Tibial nerve (tissue), 4 donors: ENCODE results near the gene CD48. TPM values are rescaled to one million over a fixed set of nuclear protein-coding genes. Genes with fewer than 3 reads are reported as not detected.

ENCODE experiments used
- DNase-seq, 2 donors: peaks; one replicate each; pipeline ENCODE4 v3.0.0-alpha.2; 2019; ENCODE audit warnings: low spot score in 2 of 2
- H3K27ac ChIP-seq, 4 donors: fragments of 200-600 bp; sonication (generic) in 3 of 4; one replicate each; pipeline ENCODE4 v1.5.1; 2017 to 2019; ENCODE audit warnings: mild to moderate bottlenecking in 1 of 4
- H3K27me3 ChIP-seq, 2 donors: fragments of 200-600 bp; sonication (generic) in 1 of 2; one replicate each; pipeline versions ENCODE4 v1.5.1 to v1.6.0; 2017 to 2019
- H3K36me3 ChIP-seq, 3 donors: fragments of 200-600 bp; sonication (generic); one replicate each; pipeline ENCODE4 v1.5.1; 2018 to 2019
- H3K4me1 ChIP-seq, 4 donors: fragments of 200-600 bp; sonication (generic) in 3 of 4; one replicate each; pipeline ENCODE4 v1.5.1; 2017 to 2019
- H3K4me3 ChIP-seq, 4 donors: fragments of 200-600 bp; sonication (generic) in 3 of 4; one replicate each; pipeline ENCODE4 v1.5.1; 2017 to 2019; ENCODE audit warnings: mild to moderate bottlenecking in 1 of 4, moderate library complexity in 1 of 4
- H3K9me3 ChIP-seq, 4 donors: fragments of 200-600 bp; sonication (generic) in 3 of 4; one replicate each; pipeline ENCODE4 v1.5.1; 2017 to 2019
- CTCF ChIP-seq, 5 experiments: fragments of 200-600 bp in 3 of 5; fragments of 450-650 bp in 2 of 5; sonication (generic) in 3 of 5; IDR thresholded peaks; one replicate each; pipeline ENCODE4 v1.5.1; 2016 to 2019; ENCODE audit warnings: antibody characterized with exemption in 5 of 5, mild to moderate bottlenecking in 3 of 5, moderate library complexity in 2 of 5
- EP300 ChIP-seq, 2 donors: sonication (generic); formaldehyde crosslinking; IDR thresholded peaks; one replicate each; pipeline ENCODE4 v1.6.1; 2017; ENCODE audit warnings: antibody characterized with exemption in 2 of 2, mild to moderate bottlenecking in 1 of 2
- POLR2A ChIP-seq, 2 donors: fragments of 450-650 bp; IDR thresholded peaks; one replicate each; pipeline ENCODE4 v1.6.1; 2017; ENCODE audit warnings: antibody characterized with exemption in 2 of 2, mild to moderate bottlenecking in 2 of 2, moderate library complexity in 2 of 2
- WGBS, 2 donors: methylation state at CpG; one replicate each; pipeline ENCODE4 v1.1.5; 2018; 5-methylcytosine and 5-hydroxymethylcytosine counted together
- total RNA-seq, 4 donors: library from RNA; depleted of rRNA; stranded (reverse); fragments of >200 nt; gene quantifications; one replicate each; pipeline ENCODE4 v1.1.0, GENCODE V29; 2016

The CD48 gene
- total RNA-seq, 4 donors from 2014 or later: 1.5 to 5.9 (median 2.0) TPM

DNA sequence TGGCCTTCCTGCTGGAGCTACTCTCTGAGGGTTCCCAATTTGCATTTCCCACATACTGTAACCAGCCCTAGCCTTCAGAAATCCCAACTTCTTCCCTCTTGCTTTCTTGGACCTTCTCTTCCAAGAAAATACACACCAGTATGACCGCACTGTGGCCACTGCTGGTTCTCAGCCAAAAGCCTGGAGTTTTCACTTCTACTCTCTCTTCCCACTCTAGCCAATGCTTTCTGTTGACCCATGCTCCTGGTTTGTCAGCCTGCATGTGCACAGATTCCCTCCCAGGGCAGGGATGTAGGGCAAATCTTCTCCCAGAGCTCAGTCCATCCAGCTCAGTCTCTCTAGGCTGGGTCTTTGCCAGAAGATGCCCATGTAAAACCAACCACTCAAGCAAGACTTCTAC lies 65.4 kb downstream of the CD48 start:
- Histone ChIP-seq H3K4me1 (peaks cover 0 to under 1% (median 0%) of the 10 kb centered on the region in 4 donors), H3K36me3 (no peaks in the 10 kb centered on the region), H3K27ac (peak overlapping the region in 1 of 4 donors; percentile 60), H3K4me3 (peak overlapping the region in 2 of 4 donors; percentile 14 to 26), H3K27me3 (no peaks in the 10 kb centered on the region), H3K9me3 (no peaks in the 10 kb centered on the region)
- WGBS, 2 donors: 86 to 92% methylated on average over 1 of the region's 1 CpG
- no peak for DNase-seq
- no peak for TF ChIP-seq EP300 (IDR thresholded peaks at IDR 0.05)
- TF ChIP-seq POLR2A (IDR thresholded peaks at IDR 0.05): no peak
- no peak for TF ChIP-seq CTCF (IDR thresholded peaks at IDR 0.05)

DNA sequence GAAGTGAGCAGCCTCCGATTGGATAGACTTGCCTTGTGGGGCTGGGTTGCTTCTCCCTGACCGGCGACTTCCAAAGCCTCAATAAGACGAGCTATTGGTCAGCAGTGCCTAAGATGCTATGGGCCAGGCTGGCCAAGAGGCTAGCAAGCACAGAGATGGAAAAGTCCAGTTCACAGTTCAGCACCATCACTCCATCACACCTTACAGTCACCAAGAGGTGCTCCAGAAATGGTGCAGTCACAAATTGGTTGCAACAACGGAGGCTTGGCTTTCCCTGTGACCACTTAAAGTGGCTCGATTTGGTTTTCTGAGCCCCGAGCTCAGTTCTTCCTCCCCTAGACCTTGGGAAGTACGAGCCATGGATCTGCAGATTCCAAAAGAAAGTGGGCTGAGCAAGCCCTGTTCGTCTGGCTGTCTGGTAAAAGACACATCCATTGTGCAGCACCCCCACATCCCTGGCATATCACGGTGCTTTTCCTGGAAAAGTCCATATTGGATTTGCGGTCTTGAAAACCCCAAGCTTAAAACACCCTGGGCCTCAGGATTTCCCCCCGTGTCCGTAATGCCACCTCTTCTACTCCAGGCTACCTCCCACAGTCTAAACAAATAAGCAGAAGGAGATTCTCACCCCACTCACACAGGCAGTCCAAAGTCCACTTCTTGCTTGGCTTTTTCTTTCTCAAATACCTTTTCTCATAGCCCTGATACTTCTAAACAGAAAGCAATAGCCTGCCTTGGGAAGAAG lies 66.1 kb downstream of the CD48 start:
- DNase-seq: no peak
- peak overlapping the region in 1 of 4 donors; percentile 26 for H3K4me3 ChIP-seq
- 85 to 88% methylated on average over 10 to 13 of the region's 13 CpGs for WGBS, 2 donors

DNA sequence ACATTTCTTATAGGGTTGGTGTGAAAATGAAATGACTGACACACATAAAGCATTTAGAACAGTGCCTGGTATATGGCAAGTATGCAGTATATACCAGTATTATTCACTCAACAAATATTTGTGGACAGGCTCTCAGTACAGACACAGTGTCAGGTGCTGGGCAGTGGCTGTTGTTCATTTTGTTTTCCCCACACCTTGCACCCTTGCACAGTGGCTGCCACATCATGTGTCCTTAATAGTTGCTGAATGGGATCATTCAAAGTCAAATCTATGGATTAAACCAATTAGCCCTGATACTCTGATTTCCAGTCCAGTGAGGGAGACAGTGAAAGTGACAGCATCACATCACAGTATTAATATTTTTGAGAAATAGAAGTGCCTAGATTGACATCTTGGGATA lies 67.2 kb downstream of the CD48 start:
- no peaks in the 10 kb centered on the region for H3K36me3 ChIP-seq
- H3K27ac ChIP-seq: no peak overlapping the region
- TF ChIP-seq POLR2A (IDR thresholded peaks at IDR 0.05) (no peak), EP300 (IDR thresholded peaks at IDR 0.05) (no peak), CTCF (IDR thresholded peaks at IDR 0.05) (no peak)
- H3K4me3 ChIP-seq: no peak overlapping the region
- no peak for DNase-seq
- H3K4me1 ChIP-seq: peaks cover 0 to 3% (median 0%) of the 10 kb centered on the region in 4 donors
- H3K27me3 ChIP-seq: no peaks in the 10 kb centered on the region
- H3K9me3 ChIP-seq: no peaks in the 10 kb centered on the region

More for the DNA sequence above, 66.1 kb downstream of the CD48 start:
- TF ChIP-seq CTCF (IDR thresholded peaks at IDR 0.05) (no peak), POLR2A (IDR thresholded peaks at IDR 0.05) (no peak), EP300 (IDR thresholded peaks at IDR 0.05) (no peak)
- Histone ChIP-seq H3K27ac (peak overlapping the region in 1 of 4 donors; percentile 60), H3K36me3 (no peaks in the 10 kb centered on the region), H3K27me3 (no peaks in the 10 kb centered on the region), H3K9me3 (no peaks in the 10 kb centered on the region), H3K4me1 (peaks cover 0 to 3% (median 0%) of the 10 kb centered on the region in 4 donors)

DNA sequence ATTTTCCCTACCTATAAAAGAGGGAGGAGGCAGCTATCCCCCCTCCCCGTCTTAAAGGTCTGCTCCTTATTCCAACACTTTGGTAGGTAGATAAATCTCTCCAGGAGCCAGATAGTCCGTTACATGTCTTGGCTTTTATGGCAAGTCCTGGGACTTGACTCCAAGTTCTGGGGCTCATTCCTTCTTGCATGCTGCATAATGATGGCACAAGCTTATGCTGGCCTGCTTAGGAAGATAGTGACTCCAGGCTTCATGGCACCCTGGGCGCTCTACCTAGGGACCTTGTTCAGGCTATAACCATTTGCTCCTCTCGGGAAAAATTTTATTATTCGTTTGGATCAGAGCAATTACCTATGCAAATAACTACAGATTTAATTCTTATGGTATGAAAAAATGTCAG lies 68.5 kb downstream of the CD48 start:
- peaks cover 0 to 3% (median 0%) of the 10 kb centered on the region in 4 donors for H3K4me1 ChIP-seq
- no peaks in the 10 kb centered on the region for H3K9me3 ChIP-seq
- 82 to 86% methylated on average over 5 of the region's 5 CpGs for WGBS, 2 donors

GRCh38 chr1:160642281-160642644 lies 69.4 kb downstream of the CD48 start:
- Histone ChIP-seq H3K27ac (peak overlapping the region in 1 of 4 donors; percentile 25), H3K9me3 (no peaks in the 10 kb centered on the region), H3K4me3 (no peak overlapping the region), H3K27me3 (no peaks in the 10 kb centered on the region), H3K36me3 (no peaks in the 10 kb centered on the region), H3K4me1 (peaks cover 0 to 4% (median 1%) of the 10 kb centered on the region in 4 donors)
- 89 to 92% methylated on average over 2 of the region's 2 CpGs for WGBS, 2 donors
- no peak for DNase-seq
- no peak for TF ChIP-seq CTCF (IDR thresholded peaks at IDR 0.05)
- no peak for TF ChIP-seq POLR2A (IDR thresholded peaks at IDR 0.05)
- TF ChIP-seq EP300 (IDR thresholded peaks at IDR 0.05): no peak

More for the DNA sequence above, 68.5 kb downstream of the CD48 start:
- no peak overlapping the region for H3K4me3 ChIP-seq
- no peaks in the 10 kb centered on the region for H3K36me3 ChIP-seq
- no peaks in the 10 kb centered on the region for H3K27me3 ChIP-seq
- DNase-seq: no peak
- H3K27ac ChIP-seq: no peak overlapping the region
- TF ChIP-seq POLR2A (IDR thresholded peaks at IDR 0.05): no peak
